Measurements from ENCODE around the gene ELFN2. TPM values are rescaled to one million over a fixed set of nuclear protein-coding genes. Genes with fewer than 3 reads are reported as not detected.

The ELFN2 gene
- total RNA-seq, 4 donors from 2014 or later, result under 0.01 TPM; not detected in 2

- Histone ChIP-seq H3K27me3 (peaks cover 7% of the 10 kb centered on the region), H3K27ac (no peak overlapping the region), H3K36me3 (no peaks in the 10 kb centered on the region), H3K4me1 (no peaks in the 10 kb centered on the region), H3K9me3 (no peaks in the 10 kb centered on the region), H3K4me3 (no peak overlapping the region)
- in situ Hi-C loops (cut with MboI; ENCODE audit: low pct_ligation_motif_present in 1 of 4, low pct_unique_long_range_greater_than_20kb in 1 of 4, low sequenced_read_pairs in 3 of 4), result no loop called here
- WGBS, 2 donors (ENCODE audit: low coverage in 1 of 2), result 78% methylated on average over 8 of the region's 8 CpGs; no CpG with 5 or more reads in 1 of the 2 donors
- no peak for TF ChIP-seq CTCF (IDR thresholded peaks at IDR 0.05)
- TF ChIP-seq POLR2A (IDR thresholded peaks at IDR 0.05), result no peak
- intact Hi-C loops (cut with DNase I; ENCODE audit: low total_unique reads), result no loop called here
- DNase-seq, result no peak
Measured at GRCh38 chr22:37473437-37473946, 46.2 kb upstream of the ELFN2 start.

- Histone ChIP-seq H3K9me3 (no peaks in the 10 kb centered on the region), H3K27ac (no peak overlapping the region), H3K27me3 (peaks cover 7% of the 10 kb centered on the region), H3K4me3 (no peak overlapping the region), H3K36me3 (no peaks in the 10 kb centered on the region), H3K4me1 (no peaks in the 10 kb centered on the region)
- 28% methylated on average over 8 of the region's 8 CpGs; no CpG with 5 or more reads in 1 of the 2 donors for WGBS, 2 donors (ENCODE audit: low coverage in 1 of 2)
- intact Hi-C loops (cut with DNase I; ENCODE audit: low total_unique reads) (no loop called here), in situ Hi-C loops (cut with MboI; ENCODE audit: low pct_ligation_motif_present in 1 of 4, low pct_unique_long_range_greater_than_20kb in 1 of 4, low sequenced_read_pairs in 3 of 4) (no loop called here)
- TF ChIP-seq POLR2A (IDR thresholded peaks at IDR 0.05) (no peak), POLR2AphosphoS5 (IDR thresholded peaks at IDR 0.05) (no peak), CTCF (IDR thresholded peaks at IDR 0.05) (peak; percentile 41 to 64 (median 52)), EP300 (IDR thresholded peaks at IDR 0.05; ENCODE audit: low read depth) (no peak)
- peak; percentile 59 for DNase-seq
Measured at GRCh38 chr22:37472418-37473006, 45.2 kb upstream of the ELFN2 start.

- no peak for TF ChIP-seq POLR2AphosphoS5 (IDR thresholded peaks at IDR 0.05)
- TF ChIP-seq CTCF (IDR thresholded peaks at IDR 0.05), result no peak
- no peak for TF ChIP-seq EP300 (IDR thresholded peaks at IDR 0.05; ENCODE audit: low read depth)
- TF ChIP-seq POLR2A (IDR thresholded peaks at IDR 0.05), result no peak
- DNase-seq, result no peak
- H3K9me3 ChIP-seq, result no peaks in the 10 kb centered on the region
- no peak overlapping the region for H3K4me3 ChIP-seq
- intact Hi-C loops (cut with DNase I; ENCODE audit: low total_unique reads), result no loop called here
- no peaks in the 10 kb centered on the region for H3K4me1 ChIP-seq
- no peaks in the 10 kb centered on the region for H3K36me3 ChIP-seq
- in situ Hi-C loops (cut with MboI; ENCODE audit: low pct_ligation_motif_present in 1 of 4, low pct_unique_long_range_greater_than_20kb in 1 of 4, low sequenced_read_pairs in 3 of 4), result no loop called here
- H3K27ac ChIP-seq, result no peak overlapping the region
- 82 to 100% methylated on average over 1 to 9 of the region's 9 CpGs for WGBS, 2 donors (ENCODE audit: low coverage in 1 of 2)
- H3K27me3 ChIP-seq, result peaks cover 10% of the 10 kb centered on the region
Measured at GRCh38 chr22:37471727-37472417, 44.6 kb upstream of the ELFN2 start.

- no peak for DNase-seq
- in situ Hi-C loops (cut with MboI; ENCODE audit: low pct_ligation_motif_present in 1 of 4, low pct_unique_long_range_greater_than_20kb in 1 of 4, low sequenced_read_pairs in 3 of 4) (no loop called here), intact Hi-C loops (cut with DNase I; ENCODE audit: low total_unique reads) (no loop called here)
- peaks cover 11% of the 10 kb centered on the region for H3K27me3 ChIP-seq
- no peak overlapping the region for H3K4me3 ChIP-seq
- TF ChIP-seq POLR2A (IDR thresholded peaks at IDR 0.05) (no peak), EP300 (IDR thresholded peaks at IDR 0.05; ENCODE audit: low read depth) (no peak), POLR2AphosphoS5 (IDR thresholded peaks at IDR 0.05) (no peak), CTCF (IDR thresholded peaks at IDR 0.05) (no peak)
- no peaks in the 10 kb centered on the region for H3K4me1 ChIP-seq
- H3K9me3 ChIP-seq, result no peaks in the 10 kb centered on the region
- WGBS, 2 donors (ENCODE audit: low coverage in 1 of 2), result 77 to 80% methylated on average over 2 to 5 of the region's 5 CpGs
- H3K36me3 ChIP-seq, result no peaks in the 10 kb centered on the region
- no peak overlapping the region for H3K27ac ChIP-seq
Measured at GRCh38 chr22:37470087-37470445, 42.8 kb upstream of the ELFN2 start.

Measured in transverse colon (tissue), 4 donors.